GM12878 (cell line): ENCODE results near the gene FICD. TPM values are rescaled to one million over a fixed set of nuclear protein-coding genes. Genes with fewer than 3 reads are reported as not detected.
A peak's percentile ranks its signal among the peaks of the same experiment; 100 is the strongest.

ENCODE experiments used
- EED ChIP-seq: sonication (generic); IDR thresholded peaks from 2 replicates; pipeline ENCODE4 v1.6.1; 2016; ENCODE audit warnings: antibody characterized with exemption, low read depth
- EGR1 ChIP-seq, 2 experiments: IDR thresholded peaks; 1 replicate in 1 of 2; 2 replicates in 1 of 2; pipeline ENCODE4 v1.6.1; 2011 to 2012; ENCODE audit warnings: low read depth in 2 of 2, low read length in 2 of 2, borderline replicate concordance in 1 of 2, mild to moderate bottlenecking in 1 of 2, moderate library complexity in 1 of 2
- IKZF1 ChIP-seq: fragments of 450-650 bp; conservative IDR thresholded peaks from 2 replicates; pipeline ENCODE4 v1.6.1; 2017; ENCODE audit warnings: antibody characterized with exemption, mild to moderate bottlenecking
- JUND ChIP-seq: IDR thresholded peaks from 2 replicates; pipeline ENCODE4 v1.6.1; 2012; ENCODE audit warnings: low read depth, mild to moderate bottlenecking, low read length, improper control_type of control experiment, moderate library complexity
- PAX5 ChIP-seq: IDR thresholded peaks from 2 replicates; pipeline ENCODE4 v1.6.1; 2011; ENCODE audit warnings: low read depth, low read length, borderline replicate concordance
- PML ChIP-seq: IDR thresholded peaks from 2 replicates; pipeline ENCODE4 v1.6.1; 2012; ENCODE audit warnings: low read length, inconsistent platforms
- RELA ChIP-seq: fragments of 450-650 bp; IDR thresholded peaks from 2 replicates; pipeline ENCODE4 v1.8.0; 2014; ENCODE audit warnings: borderline replicate concordance; ENCODE audit not compliant: partially characterized antibody
- SMC3 ChIP-seq: IDR thresholded peaks from 2 replicates; pipeline ENCODE4 v1.6.1; 2011; ENCODE audit warnings: low read length, improper control_type of control experiment, borderline replicate concordance
- ZBED1 ChIP-seq: IDR thresholded peaks from 2 replicates; pipeline ENCODE4 v1.6.1; 2016; ENCODE audit warnings: borderline replicate concordance
- ZSCAN29 ChIP-seq: fragments of 450-650 bp; IDR thresholded peaks from 2 replicates; pipeline ENCODE4 v1.6.1; 2017; ENCODE audit warnings: mild to moderate bottlenecking, moderate library complexity
- polyA plus RNA-seq, 11 experiments: library from polyadenylated mRNA; depleted of rRNA in 4 of 11; unstranded in 6 of 11; stranded (reverse) in 5 of 11; fragments of >200 nt; fragmentation: Nextera tagmentation in 4 of 11; fragmentation: Illumina TruSeq in 1 of 11; extraction: Ambion mirVana in 4 of 11; extraction: Trizol in 1 of 11; gene quantifications; 1 replicate in 1 of 11; 2 replicates in 10 of 11; pipeline versions ENCODE4 v1.2.1 to v1.2.3, GENCODE V29; 2011 to 2016; ENCODE audit warnings: inconsistent platforms in 2 of 11, missing spikeins in 2 of 11, low read depth in 1 of 11
- total RNA-seq, 4 experiments: library from RNA; depleted of rRNA in 3 of 4; stranded (reverse); fragments of >200 nt in 3 of 4; fragmentation: Illumina TruSeq in 1 of 4; extraction: Trizol in 1 of 4; gene quantifications; 2 replicates each; pipeline versions ENCODE4 v1.2.1 to v1.2.3, GENCODE V29; 2013 to 2021
- TF ChIP-seq, protein P1 (sequence below): fragments of 450-650 bp; formaldehyde crosslinking; IDR thresholded peaks from 2 replicates; pipeline ENCODE4 v1.4.0; 2020; ENCODE audit warnings: mild to moderate bottlenecking, moderate library complexity
- TF ChIP-seq, protein P2 (sequence below): fragments of 450-650 bp; IDR thresholded peaks from 2 replicates; pipeline ENCODE4 v1.6.1; 2016; ENCODE audit warnings: mild to moderate bottlenecking, moderate library complexity, borderline replicate concordance
- TF ChIP-seq, protein P3 (sequence below): IDR thresholded peaks from 2 replicates; pipeline ENCODE4 v1.6.1; 2011; ENCODE audit warnings: mild to moderate bottlenecking, low read depth, low read length, moderate library complexity; ENCODE audit not compliant: insufficient replicate concordance
- TF ChIP-seq, protein P4 (sequence below), 3 experiments: IDR thresholded peaks in 2 of 3; conservative IDR thresholded peaks in 1 of 3; 2 replicates each; pipeline ENCODE4 v1.5.1; 2011; ENCODE audit warnings: low read depth in 3 of 3, low read length in 3 of 3, mild to moderate bottlenecking in 3 of 3, control low read depth in 2 of 3, moderate library complexity in 2 of 3, inconsistent platforms in 1 of 3, mixed read lengths in 1 of 3; ENCODE audit not compliant: control insufficient read depth in 2 of 3, insufficient read depth in 1 of 3; ENCODE audit errors: extremely low read depth in 1 of 3
- TF ChIP-seq, protein P5 (sequence below): fragments of 450-650 bp; conservative IDR thresholded peaks from 2 replicates; pipeline ENCODE4 v1.6.1; 2017; ENCODE audit warnings: mild to moderate bottlenecking, moderate library complexity

The FICD gene
- total and polyA plus RNA-seq, 10 of the 15 experiments (the other 5 are each of a cell fraction or from before 2014, with no cell fraction given): 1.1 to 9.4 (median 4.3) TPM

DNA sequence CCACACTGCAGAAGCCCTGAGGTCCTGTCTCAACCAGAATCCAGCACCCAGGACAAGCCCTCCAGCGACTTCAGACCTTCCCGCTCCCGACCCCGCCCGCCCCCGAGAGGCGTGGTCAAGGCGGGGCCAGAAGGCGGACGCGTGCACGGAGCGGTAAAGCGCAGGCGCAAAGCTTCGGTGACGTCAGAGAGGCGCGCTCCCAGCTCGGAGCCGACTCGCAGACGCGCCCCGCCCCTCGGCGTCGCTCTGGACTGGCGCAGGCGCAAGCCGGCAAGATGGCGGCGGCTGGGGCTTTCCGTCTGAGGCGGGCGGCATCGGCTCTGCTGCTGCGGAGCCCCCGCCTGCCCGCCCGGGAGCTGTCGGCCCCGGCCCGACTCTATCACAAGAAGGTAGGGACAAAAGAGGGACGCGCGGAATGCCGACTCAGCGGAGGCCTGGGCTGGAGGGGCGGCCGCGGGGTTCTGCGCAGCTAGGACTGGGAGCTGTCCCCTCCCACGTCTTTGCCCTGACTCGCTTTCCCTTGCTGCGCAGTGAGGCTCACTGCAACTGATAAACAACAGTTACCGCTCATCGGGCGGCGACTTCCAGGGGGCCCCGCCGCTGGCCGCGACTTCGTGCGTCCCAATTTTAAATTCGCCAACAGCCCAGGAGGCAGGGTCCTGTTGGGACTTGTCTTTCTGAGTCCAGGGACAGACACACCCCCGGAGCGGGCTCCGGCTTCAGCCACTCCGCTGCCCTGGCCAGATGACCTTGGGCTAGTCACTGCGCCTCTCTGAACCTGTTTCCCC is 47.5 kb downstream of the FICD start, which contains the start of gene ISCU (continued):
- TF ChIP-seq ZBED1 (no peak), SMC3 (no peak), IKZF1 (peak; percentile 74), JUND (no peak), ZSCAN29 (no peak; the same call in 1 of the 2 replicates), RELA (peak; percentile 84), EGR1 (IDR thresholded peaks at IDR 0.05; ENCODE audit: borderline replicate concordance in 1 of 2, low read depth in 2 of 2, low read length in 2 of 2) (peak in 1 of 2 experiments; percentile 57; a peak in 1 of 3 replicates), PML (no peak), EED (no peak), PAX5 (no peak)
- TF ChIP-seq, protein P1, sequence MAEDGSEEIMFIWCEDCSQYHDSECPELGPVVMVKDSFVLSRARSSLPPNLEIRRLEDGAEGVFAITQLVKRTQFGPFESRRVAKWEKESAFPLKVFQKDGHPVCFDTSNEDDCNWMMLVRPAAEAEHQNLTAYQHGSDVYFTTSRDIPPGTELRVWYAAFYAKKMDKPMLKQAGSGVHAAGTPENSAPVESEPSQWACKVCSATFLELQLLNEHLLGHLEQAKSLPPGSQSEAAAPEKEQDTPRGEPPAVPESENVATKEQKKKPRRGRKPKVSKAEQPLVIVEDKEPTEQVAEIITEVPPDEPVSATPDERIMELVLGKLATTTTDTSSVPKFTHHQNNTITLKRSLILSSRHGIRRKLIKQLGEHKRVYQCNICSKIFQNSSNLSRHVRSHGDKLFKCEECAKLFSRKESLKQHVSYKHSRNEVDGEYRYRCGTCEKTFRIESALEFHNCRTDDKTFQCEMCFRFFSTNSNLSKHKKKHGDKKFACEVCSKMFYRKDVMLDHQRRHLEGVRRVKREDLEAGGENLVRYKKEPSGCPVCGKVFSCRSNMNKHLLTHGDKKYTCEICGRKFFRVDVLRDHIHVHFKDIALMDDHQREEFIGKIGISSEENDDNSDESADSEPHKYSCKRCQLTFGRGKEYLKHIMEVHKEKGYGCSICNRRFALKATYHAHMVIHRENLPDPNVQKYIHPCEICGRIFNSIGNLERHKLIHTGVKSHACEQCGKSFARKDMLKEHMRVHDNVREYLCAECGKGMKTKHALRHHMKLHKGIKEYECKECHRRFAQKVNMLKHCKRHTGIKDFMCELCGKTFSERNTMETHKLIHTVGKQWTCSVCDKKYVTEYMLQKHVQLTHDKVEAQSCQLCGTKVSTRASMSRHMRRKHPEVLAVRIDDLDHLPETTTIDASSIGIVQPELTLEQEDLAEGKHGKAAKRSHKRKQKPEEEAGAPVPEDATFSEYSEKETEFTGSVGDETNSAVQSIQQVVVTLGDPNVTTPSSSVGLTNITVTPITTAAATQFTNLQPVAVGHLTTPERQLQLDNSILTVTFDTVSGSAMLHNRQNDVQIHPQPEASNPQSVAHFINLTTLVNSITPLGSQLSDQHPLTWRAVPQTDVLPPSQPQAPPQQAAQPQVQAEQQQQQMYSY (CRISPR knock-in tag): no peak
- TF ChIP-seq, protein P2, sequence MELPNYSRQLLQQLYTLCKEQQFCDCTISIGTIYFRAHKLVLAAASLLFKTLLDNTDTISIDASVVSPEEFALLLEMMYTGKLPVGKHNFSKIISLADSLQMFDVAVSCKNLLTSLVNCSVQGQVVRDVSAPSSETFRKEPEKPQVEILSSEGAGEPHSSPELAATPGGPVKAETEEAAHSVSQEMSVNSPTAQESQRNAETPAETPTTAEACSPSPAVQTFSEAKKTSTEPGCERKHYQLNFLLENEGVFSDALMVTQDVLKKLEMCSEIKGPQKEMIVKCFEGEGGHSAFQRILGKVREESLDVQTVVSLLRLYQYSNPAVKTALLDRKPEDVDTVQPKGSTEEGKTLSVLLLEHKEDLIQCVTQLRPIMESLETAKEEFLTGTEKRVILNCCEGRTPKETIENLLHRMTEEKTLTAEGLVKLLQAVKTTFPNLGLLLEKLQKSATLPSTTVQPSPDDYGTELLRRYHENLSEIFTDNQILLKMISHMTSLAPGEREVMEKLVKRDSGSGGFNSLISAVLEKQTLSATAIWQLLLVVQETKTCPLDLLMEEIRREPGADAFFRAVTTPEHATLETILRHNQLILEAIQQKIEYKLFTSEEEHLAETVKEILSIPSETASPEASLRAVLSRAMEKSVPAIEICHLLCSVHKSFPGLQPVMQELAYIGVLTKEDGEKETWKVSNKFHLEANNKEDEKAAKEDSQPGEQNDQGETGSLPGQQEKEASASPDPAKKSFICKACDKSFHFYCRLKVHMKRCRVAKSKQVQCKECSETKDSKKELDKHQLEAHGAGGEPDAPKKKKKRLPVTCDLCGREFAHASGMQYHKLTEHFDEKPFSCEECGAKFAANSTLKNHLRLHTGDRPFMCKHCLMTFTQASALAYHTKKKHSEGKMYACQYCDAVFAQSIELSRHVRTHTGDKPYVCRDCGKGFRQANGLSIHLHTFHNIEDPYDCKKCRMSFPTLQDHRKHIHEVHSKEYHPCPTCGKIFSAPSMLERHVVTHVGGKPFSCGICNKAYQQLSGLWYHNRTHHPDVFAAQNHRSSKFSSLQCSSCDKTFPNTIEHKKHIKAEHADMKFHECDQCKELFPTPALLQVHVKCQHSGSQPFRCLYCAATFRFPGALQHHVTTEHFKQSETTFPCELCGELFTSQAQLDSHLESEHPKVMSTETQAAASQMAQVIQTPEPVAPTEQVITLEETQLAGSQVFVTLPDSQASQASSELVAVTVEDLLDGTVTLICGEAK: no peak
- TF ChIP-seq, protein P3, sequence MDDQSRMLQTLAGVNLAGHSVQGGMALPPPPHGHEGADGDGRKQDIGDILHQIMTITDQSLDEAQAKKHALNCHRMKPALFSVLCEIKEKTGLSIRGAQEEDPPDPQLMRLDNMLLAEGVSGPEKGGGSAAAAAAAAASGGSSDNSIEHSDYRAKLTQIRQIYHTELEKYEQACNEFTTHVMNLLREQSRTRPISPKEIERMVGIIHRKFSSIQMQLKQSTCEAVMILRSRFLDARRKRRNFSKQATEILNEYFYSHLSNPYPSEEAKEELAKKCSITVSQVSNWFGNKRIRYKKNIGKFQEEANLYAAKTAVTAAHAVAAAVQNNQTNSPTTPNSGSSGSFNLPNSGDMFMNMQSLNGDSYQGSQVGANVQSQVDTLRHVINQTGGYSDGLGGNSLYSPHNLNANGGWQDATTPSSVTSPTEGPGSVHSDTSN: no peak
- TF ChIP-seq, protein P4, sequence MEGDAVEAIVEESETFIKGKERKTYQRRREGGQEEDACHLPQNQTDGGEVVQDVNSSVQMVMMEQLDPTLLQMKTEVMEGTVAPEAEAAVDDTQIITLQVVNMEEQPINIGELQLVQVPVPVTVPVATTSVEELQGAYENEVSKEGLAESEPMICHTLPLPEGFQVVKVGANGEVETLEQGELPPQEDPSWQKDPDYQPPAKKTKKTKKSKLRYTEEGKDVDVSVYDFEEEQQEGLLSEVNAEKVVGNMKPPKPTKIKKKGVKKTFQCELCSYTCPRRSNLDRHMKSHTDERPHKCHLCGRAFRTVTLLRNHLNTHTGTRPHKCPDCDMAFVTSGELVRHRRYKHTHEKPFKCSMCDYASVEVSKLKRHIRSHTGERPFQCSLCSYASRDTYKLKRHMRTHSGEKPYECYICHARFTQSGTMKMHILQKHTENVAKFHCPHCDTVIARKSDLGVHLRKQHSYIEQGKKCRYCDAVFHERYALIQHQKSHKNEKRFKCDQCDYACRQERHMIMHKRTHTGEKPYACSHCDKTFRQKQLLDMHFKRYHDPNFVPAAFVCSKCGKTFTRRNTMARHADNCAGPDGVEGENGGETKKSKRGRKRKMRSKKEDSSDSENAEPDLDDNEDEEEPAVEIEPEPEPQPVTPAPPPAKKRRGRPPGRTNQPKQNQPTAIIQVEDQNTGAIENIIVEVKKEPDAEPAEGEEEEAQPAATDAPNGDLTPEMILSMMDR (IDR thresholded peaks at IDR 0.05 in 2 of 3, conservative IDR thresholded peaks at IDR 0.05 in 1 of 3; ENCODE audit: control insufficient read depth in 2 of 3, extremely low read depth in 1 of 3, insufficient read depth in 1 of 3, low read depth in 3 of 3, low read length in 3 of 3): no peak
- TF ChIP-seq, protein P5, sequence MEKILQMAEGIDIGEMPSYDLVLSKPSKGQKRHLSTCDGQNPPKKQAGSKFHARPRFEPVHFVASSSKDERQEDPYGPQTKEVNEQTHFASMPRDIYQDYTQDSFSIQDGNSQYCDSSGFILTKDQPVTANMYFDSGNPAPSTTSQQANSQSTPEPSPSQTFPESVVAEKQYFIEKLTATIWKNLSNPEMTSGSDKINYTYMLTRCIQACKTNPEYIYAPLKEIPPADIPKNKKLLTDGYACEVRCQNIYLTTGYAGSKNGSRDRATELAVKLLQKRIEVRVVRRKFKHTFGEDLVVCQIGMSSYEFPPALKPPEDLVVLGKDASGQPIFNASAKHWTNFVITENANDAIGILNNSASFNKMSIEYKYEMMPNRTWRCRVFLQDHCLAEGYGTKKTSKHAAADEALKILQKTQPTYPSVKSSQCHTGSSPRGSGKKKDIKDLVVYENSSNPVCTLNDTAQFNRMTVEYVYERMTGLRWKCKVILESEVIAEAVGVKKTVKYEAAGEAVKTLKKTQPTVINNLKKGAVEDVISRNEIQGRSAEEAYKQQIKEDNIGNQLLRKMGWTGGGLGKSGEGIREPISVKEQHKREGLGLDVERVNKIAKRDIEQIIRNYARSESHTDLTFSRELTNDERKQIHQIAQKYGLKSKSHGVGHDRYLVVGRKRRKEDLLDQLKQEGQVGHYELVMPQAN: 0 out of 2 replicates have a peak, but pooled peaks have one; percentile 95
